GM08714 (cell line): ENCODE results near the gene MAIP1.

ENCODE experiments used
- H3K4me3 ChIP-seq: fragments of 200-500 bp; sonication (Bioruptor generic); 2 replicates; pipeline ENCODE4 v1.5.1; 2014; ENCODE audit warnings: mild to moderate bottlenecking, low read length, inconsistent platforms
- ZNF274 ChIP-seq: IDR thresholded peaks from 2 replicates; pipeline ENCODE4 v1.6.1; 2012; ENCODE audit warnings: mild to moderate bottlenecking, low read depth, low read length

The MAIP1 gene

GRCh38 chr2:199991691-199992090 is 36.3 kb downstream of the MAIP1 start:
- no peak overlapping the region for H3K4me3 ChIP-seq
- TF ChIP-seq ZNF274: no peak

GRCh38 chr2:199992296-199992695 is 36.9 kb downstream of the MAIP1 start:
- TF ChIP-seq ZNF274: no peak
- H3K4me3 ChIP-seq: no peak overlapping the region

- TF ChIP-seq ZNF274: no peak
- H3K4me3 ChIP-seq: no peak overlapping the region
Observed at GRCh38 chr2:199994371-199994770, 39.0 kb downstream of the MAIP1 start.

GRCh38 chr2:199994896-199995295 is 39.5 kb downstream of the MAIP1 start:
- TF ChIP-seq ZNF274: no peak
- H3K4me3 ChIP-seq: no peak overlapping the region

GRCh38 chr2:199997296-199997695 is 41.9 kb downstream of the MAIP1 start:
- TF ChIP-seq ZNF274: no peak

GRCh38 chr2:199999166-199999565 is 43.8 kb downstream of the MAIP1 start:
- TF ChIP-seq ZNF274: no peak
- H3K4me3 ChIP-seq: no peak overlapping the region

More at GRCh38 chr2:199997296-199997695, 41.9 kb downstream of the MAIP1 start:
- no peak overlapping the region for H3K4me3 ChIP-seq

GRCh38 chr2:200000444-200001163 is 45.2 kb downstream of the MAIP1 start:
- no peak for TF ChIP-seq ZNF274
- no peak overlapping the region for H3K4me3 ChIP-seq

GRCh38 chr2:200003444-200003843 is 48.1 kb downstream of the MAIP1 start:
- H3K4me3 ChIP-seq: no peak overlapping the region
- no peak for TF ChIP-seq ZNF274

- no peak for TF ChIP-seq ZNF274
- no peak overlapping the region for H3K4me3 ChIP-seq
Observed at GRCh38 chr2:200005675-200006074, 50.3 kb downstream of the MAIP1 start.

GRCh38 chr2:200007306-200007705 is 51.9 kb downstream of the MAIP1 start:
- H3K4me3 ChIP-seq: no peak overlapping the region
- TF ChIP-seq ZNF274: no peak

- TF ChIP-seq ZNF274: no peak
- H3K4me3 ChIP-seq: no peak overlapping the region
Observed at GRCh38 chr2:200012401-200012800, 57.0 kb downstream of the MAIP1 start.
